HCT116 (cell line): ENCODE results near the gene TPRX1.

ENCODE experiments used
- CTCF ChIP-seq, 3 experiments: fragments of 200-600 bp in 1 of 3; sonication (generic) in 1 of 3; IDR thresholded peaks in 2 of 3; conservative IDR thresholded peaks in 1 of 3; 2 replicates each; pipeline ENCODE4 v1.5.1; 2012 to 2017; ENCODE audit warnings: low read depth in 2 of 3, low read length in 2 of 3, antibody characterized with exemption in 1 of 3, borderline replicate concordance in 1 of 3, control low read depth in 1 of 3, mild to moderate bottlenecking in 1 of 3, mixed read lengths in 1 of 3, mixed run types in 1 of 3, moderate library complexity in 1 of 3; ENCODE audit not compliant: insufficient read depth in 1 of 3
- ELF1 ChIP-seq: IDR thresholded peaks from 2 replicates; pipeline ENCODE4 v1.6.1; 2012; ENCODE audit warnings: low read depth, borderline replicate concordance
- EZH2phosphoT487 ChIP-seq: fragments of 200-600 bp; IDR thresholded peaks from 2 replicates; pipeline ENCODE4 v1.6.1; 2018; ENCODE audit warnings: antibody characterized with exemption, borderline replicate concordance
- MAX ChIP-seq: IDR thresholded peaks from 2 replicates; pipeline ENCODE4 v1.6.1; 2012
- POLR2A ChIP-seq: IDR thresholded peaks from 2 replicates; pipeline ENCODE4 v1.7.0; 2011; ENCODE audit warnings: borderline replicate concordance; ENCODE audit not compliant: insufficient read depth, insufficient read length; ENCODE audit errors: extremely low read depth
- POLR2AphosphoS5 ChIP-seq: IDR thresholded peaks from 2 replicates; pipeline ENCODE4 v1.6.1; 2011; ENCODE audit warnings: mild to moderate bottlenecking, low read depth, low read length, moderate library complexity
- RAD21 ChIP-seq: IDR thresholded peaks from 2 replicates; pipeline ENCODE4 v1.6.1; 2012; ENCODE audit warnings: low read depth, mild to moderate bottlenecking
- YY1 ChIP-seq: IDR thresholded peaks from 2 replicates; pipeline ENCODE4 v1.6.1; 2011; ENCODE audit warnings: low read length, low read depth, moderate library complexity, mild to moderate bottlenecking; ENCODE audit not compliant: insufficient replicate concordance; ENCODE audit errors: extremely low read depth

- TF ChIP-seq MAX, result no peak
- TF ChIP-seq EZH2phosphoT487, result no peak
- no peak for TF ChIP-seq POLR2A
- TF ChIP-seq YY1, result no peak
- TF ChIP-seq ELF1, result no peak
- no peak for TF ChIP-seq CTCF (IDR thresholded peaks at IDR 0.05 in 2 of 3, conservative IDR thresholded peaks at IDR 0.05 in 1 of 3; ENCODE audit: borderline replicate concordance in 1 of 3, insufficient read depth in 1 of 3, low read depth in 2 of 3, low read length in 2 of 3)
- TF ChIP-seq RAD21, result no peak
- no peak for TF ChIP-seq POLR2AphosphoS5
Observed at GRCh38 chr19:47813995-47814328, 9.6 kb upstream of the TPRX1 start.
